Measurements from ENCODE around the gene INHA. TPM values are rescaled to one million over a fixed set of nuclear protein-coding genes. Genes with fewer than 3 reads are reported as not detected.

Gene INHA
- total RNA-seq, 1 experiment from 2014 or later, result 1.8 TPM

DNA sequence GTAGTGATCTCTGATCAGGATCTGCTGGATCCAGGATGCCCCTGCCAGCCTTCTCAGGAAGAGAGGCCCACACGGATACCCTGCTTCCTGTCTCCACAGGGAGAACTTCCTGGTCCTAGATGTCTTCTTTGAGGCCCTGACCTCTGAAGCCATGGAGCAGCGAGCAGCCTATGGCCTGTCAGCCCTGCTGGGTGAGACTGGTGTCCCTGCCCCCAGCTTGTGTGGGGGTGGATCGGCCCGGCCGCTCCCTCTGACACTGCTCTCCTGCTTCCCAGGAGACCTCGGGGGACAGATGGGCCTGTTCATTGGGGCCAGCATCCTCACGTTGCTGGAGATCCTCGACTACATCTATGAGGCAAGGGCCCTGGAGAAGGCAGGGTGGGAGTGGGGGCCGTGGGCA lies 35.1 kb upstream of the INHA start:
- Histone ChIP-seq H3K4me3 (ENCODE audit: insufficient read depth, low read depth, low read length) (no peak overlapping the region), H3K36me3 (replicated peaks; ENCODE audit: control insufficient read depth, insufficient read depth, low read length) (peaks cover 10% of the 10 kb centered on the region), H3K27me3 (ENCODE audit: control insufficient read depth, insufficient read depth, low read length) (no peaks in the 10 kb centered on the region)
- DNase-seq, result no peak

- no peaks in the 10 kb centered on the region for H3K27me3 ChIP-seq (ENCODE audit: control insufficient read depth, insufficient read depth, low read length)
- peak; percentile 86 for DNase-seq
- no peak overlapping the region for H3K4me3 ChIP-seq (ENCODE audit: insufficient read depth, low read depth, low read length)
- peaks cover 10% of the 10 kb centered on the region for H3K36me3 ChIP-seq (replicated peaks; ENCODE audit: control insufficient read depth, insufficient read depth, low read length)
These were observed 34.2 kb upstream of the INHA start for GRCh38 chr2:219537657-219538488.

- Histone ChIP-seq H3K27me3 (ENCODE audit: control insufficient read depth, insufficient read depth, low read length) (no peaks in the 10 kb centered on the region), H3K4me3 (ENCODE audit: insufficient read depth, low read depth, low read length) (no peak overlapping the region), H3K36me3 (replicated peaks; ENCODE audit: control insufficient read depth, insufficient read depth, low read length) (peaks cover 10% of the 10 kb centered on the region)
- DNase-seq, result no peak
These were observed 33.6 kb upstream of the INHA start for GRCh38 chr2:219538504-219538951.

- no peak for DNase-seq
These were observed 32.9 kb upstream of the INHA start for GRCh38 chr2:219538956-219539788.

DNA sequence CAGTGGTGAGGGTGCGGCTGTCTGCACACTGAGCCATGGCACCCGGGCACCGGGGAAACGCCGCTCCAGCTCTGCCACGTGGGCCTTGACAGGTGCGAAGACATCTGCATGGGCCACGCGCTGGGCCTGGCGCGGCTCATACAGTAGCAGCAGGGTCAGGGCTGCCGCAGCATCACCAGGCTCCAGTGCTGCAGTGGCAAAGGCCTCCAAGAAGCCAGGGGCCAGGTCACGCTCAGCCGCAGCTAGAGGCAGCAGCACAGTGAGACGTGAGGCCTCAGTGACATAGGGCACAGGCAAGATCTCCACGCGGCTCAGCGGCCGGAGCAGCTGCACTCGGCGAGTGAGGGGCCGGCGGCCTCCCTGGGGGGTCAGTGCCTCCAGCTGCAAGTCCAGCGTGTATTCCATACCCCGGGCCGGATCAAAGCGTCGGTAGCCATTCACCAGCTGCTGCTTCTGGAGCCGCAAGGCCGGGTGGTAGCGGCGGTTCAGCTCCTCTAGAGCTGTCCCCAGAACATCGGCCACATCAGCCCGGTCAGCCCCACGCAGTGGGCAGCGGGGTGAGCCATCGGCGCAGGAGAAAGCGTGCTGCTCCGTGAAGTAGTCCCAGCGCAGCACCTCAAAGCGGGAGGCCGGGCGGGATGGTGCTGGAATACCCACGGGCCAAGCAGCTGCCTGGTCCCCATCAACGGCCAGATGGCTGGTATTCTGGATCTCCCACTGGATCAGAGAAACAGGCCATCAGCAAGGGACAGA lies 32.0 kb upstream of the INHA start:
- no peak for DNase-seq
- no peak overlapping the region for H3K4me3 ChIP-seq (ENCODE audit: insufficient read depth, low read depth, low read length)
- H3K36me3 ChIP-seq (replicated peaks; ENCODE audit: control insufficient read depth, insufficient read depth, low read length), result peaks cover 10% of the 10 kb centered on the region
- peaks cover 7% of the 10 kb centered on the region; the same call in 1 of the 2 replicates for H3K27me3 ChIP-seq (ENCODE audit: control insufficient read depth, insufficient read depth, low read length)

More at GRCh38 chr2:219538956-219539788, 32.9 kb upstream of the INHA start:
- H3K4me3 ChIP-seq (ENCODE audit: insufficient read depth, low read depth, low read length), result no peak overlapping the region
- peaks cover 10% of the 10 kb centered on the region for H3K36me3 ChIP-seq (replicated peaks; ENCODE audit: control insufficient read depth, insufficient read depth, low read length)
- peaks cover 2% of the 10 kb centered on the region; the same call in 1 of the 2 replicates for H3K27me3 ChIP-seq (ENCODE audit: control insufficient read depth, insufficient read depth, low read length)

GRCh38 chr2:219540784-219541504 lies 31.2 kb upstream of the INHA start:
- Histone ChIP-seq H3K4me3 (ENCODE audit: insufficient read depth, low read depth, low read length) (no peak overlapping the region), H3K36me3 (replicated peaks; ENCODE audit: control insufficient read depth, insufficient read depth, low read length) (peaks cover 10% of the 10 kb centered on the region), H3K27me3 (ENCODE audit: control insufficient read depth, insufficient read depth, low read length) (peaks cover 9% of the 10 kb centered on the region; the same call in 1 of the 2 replicates)
- no peak for DNase-seq

DNA sequence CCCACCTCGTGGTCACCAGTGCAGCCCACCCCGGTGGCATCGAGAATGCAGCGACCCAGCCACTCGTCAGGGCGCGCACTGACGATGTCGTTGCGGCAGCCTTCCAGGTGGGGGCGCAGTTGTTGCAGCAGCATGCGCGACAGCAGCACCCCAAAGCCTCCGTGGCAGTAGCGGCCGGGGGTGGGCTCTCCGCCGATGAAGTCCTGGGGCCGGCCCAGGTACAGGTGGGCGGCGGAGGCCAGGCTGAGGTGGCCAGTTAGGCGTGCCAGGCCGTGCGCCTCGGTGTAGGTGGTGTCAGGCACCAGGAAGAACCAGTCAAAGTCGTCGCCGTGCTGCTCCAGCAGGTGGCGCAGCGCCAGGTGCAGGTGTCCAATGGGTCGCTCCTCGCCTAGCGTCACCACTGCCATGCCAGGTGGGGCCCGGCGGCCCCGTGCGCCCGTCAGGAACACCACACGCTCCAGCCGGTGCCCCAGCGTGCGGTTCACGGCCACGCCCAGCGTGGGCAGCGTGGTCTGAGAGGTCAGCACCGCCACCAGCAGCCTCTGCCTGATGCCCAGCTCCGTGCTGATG lies 30.4 kb upstream of the INHA start:
- DNase-seq, result peak; percentile 96
- Histone ChIP-seq H3K4me3 (ENCODE audit: insufficient read depth, low read depth, low read length) (peak overlapping the region; percentile 85), H3K27me3 (ENCODE audit: control insufficient read depth, insufficient read depth, low read length) (peaks cover 10% of the 10 kb centered on the region; the same call in 1 of the 2 replicates), H3K36me3 (replicated peaks; ENCODE audit: control insufficient read depth, insufficient read depth, low read length) (peaks cover 10% of the 10 kb centered on the region)

DNA sequence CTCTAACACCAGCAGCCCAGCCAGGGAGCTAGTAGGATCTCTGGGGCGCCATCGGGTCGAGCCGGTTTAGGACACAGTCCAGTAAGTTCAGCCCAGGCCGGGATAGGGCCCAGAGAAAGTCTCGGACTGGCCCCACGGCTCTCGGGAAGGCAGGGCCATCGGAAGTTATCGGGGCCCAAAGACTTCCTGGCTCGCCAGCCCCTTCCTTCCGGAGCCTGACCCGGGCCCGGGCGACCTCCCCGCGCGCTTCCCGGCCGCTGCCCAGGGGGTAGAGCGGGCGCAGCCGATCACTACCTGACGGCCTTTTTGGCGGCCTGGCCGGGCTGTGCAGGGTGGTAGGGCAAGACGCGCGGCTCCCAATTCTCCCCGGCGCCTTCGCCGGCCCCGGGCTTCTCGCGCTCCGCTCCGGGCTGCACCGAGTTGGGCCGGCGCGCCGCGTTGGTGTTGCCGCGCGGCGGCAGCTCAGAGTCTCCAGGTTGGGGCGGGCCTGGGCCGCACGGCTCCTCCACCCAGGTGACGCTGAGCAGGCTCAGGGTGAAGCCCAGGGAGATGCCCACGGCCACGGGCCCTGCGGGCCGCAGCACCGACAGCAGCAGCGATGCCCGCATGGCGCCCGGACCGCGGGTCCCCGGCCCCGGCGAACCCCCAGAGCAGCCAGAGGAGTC lies 29.0 kb upstream of the INHA start:
- DNase-seq, result peak; percentile 85
- Histone ChIP-seq H3K36me3 (replicated peaks; ENCODE audit: control insufficient read depth, insufficient read depth, low read length) (peaks cover 10% of the 10 kb centered on the region), H3K27me3 (ENCODE audit: control insufficient read depth, insufficient read depth, low read length) (peaks cover 10% of the 10 kb centered on the region; the same call in 1 of the 2 replicates), H3K4me3 (ENCODE audit: insufficient read depth, low read depth, low read length) (peak overlapping the region; percentile 85)

- Histone ChIP-seq H3K36me3 (replicated peaks; ENCODE audit: control insufficient read depth, insufficient read depth, low read length) (peaks cover 10% of the 10 kb centered on the region), H3K4me3 (ENCODE audit: insufficient read depth, low read depth, low read length) (peak within 1 kb of the TSS; percentile 85), H3K27me3 (ENCODE audit: control insufficient read depth, insufficient read depth, low read length) (peaks cover 10% of the 10 kb centered on the region; the same call in 1 of the 2 replicates)
- peak; percentile 100 for DNase-seq
These were observed 28.3 kb upstream of the INHA start, which contains the start of the genes CHPF and TMEM198 for GRCh38 chr2:219543596-219544358. CHPF (minus strand) TSS chr2:219543809; CDS start chr2:219543538, 271 bp downstream. TMEM198 (plus strand) TSS chr2:219544028; CDS start chr2:219544728, 700 bp downstream.

GRCh38 chr2:219544567-219544966 lies 27.5 kb upstream of the INHA start:
- Histone ChIP-seq H3K4me3 (ENCODE audit: insufficient read depth, low read depth, low read length) (peak overlapping the region; percentile 64; the same call in 1 of the 2 replicates), H3K27me3 (ENCODE audit: control insufficient read depth, insufficient read depth, low read length) (peaks cover 10% of the 10 kb centered on the region; the same call in 1 of the 2 replicates), H3K36me3 (replicated peaks; ENCODE audit: control insufficient read depth, insufficient read depth, low read length) (peaks cover 11% of the 10 kb centered on the region)
- DNase-seq, result no peak

- DNase-seq, result no peak
- Histone ChIP-seq H3K4me3 (ENCODE audit: insufficient read depth, low read depth, low read length) (no peak overlapping the region), H3K27me3 (ENCODE audit: control insufficient read depth, insufficient read depth, low read length) (peaks cover 10% of the 10 kb centered on the region; the same call in 1 of the 2 replicates), H3K36me3 (replicated peaks; ENCODE audit: control insufficient read depth, insufficient read depth, low read length) (peaks cover 13% of the 10 kb centered on the region)
These were observed 26.7 kb upstream of the INHA start for GRCh38 chr2:219545295-219545942.

GRCh38 chr2:219545943-219546352 lies 26.2 kb upstream of the INHA start:
- peaks cover 8% of the 10 kb centered on the region for H3K36me3 ChIP-seq (replicated peaks; ENCODE audit: control insufficient read depth, insufficient read depth, low read length)
- H3K27me3 ChIP-seq (ENCODE audit: control insufficient read depth, insufficient read depth, low read length), result peaks cover 11% of the 10 kb centered on the region; the same call in 1 of the 2 replicates
- no peak overlapping the region for H3K4me3 ChIP-seq (ENCODE audit: insufficient read depth, low read depth, low read length)
- no peak for DNase-seq
